ENCODE data around the gene DENND2A. TPM values are rescaled to one million over a fixed set of nuclear protein-coding genes. Genes with fewer than 3 reads are reported as not detected.

The DENND2A gene
- total RNA-seq, 3 donors from 2014 or later, result 6.9 to 13.1 (median 7.6) TPM

DNA sequence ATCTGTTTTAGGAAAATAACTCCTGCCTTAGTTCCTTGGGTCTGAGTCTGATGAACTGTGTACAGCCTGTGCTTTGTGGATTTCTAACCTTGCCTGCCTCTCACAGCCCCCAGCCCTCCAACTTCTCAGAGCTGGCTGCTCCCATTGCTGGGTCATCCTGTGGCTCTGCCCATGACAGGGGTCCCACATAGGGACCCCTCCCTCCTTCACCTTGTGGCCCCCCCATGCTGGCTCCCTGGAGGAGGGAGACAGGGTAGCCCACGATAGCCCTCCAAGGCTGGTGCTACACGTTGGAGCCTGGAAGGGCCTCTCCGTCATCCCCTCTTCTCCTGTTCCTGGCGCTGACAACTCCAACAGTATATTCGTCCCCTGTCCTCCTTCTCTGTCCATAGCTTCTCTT is 2.8 kb upstream of the DENND2A start:
- no peaks in the 10 kb centered on the region for H3K4me1 ChIP-seq
- H3K9me3 ChIP-seq, result no peaks in the 10 kb centered on the region
- peaks cover 0 to 10% of the 10 kb centered on the region in 2 donors for H3K27me3 ChIP-seq
- H3K4me3 ChIP-seq, result no peak overlapping the region
- no peak for DNase-seq (ENCODE audit: low spot score in 2 of 2)
- intact Hi-C loops (cut with DNase I; ENCODE audit: low total_unique reads), result no loop called here
- no peak overlapping the region for H3K27ac ChIP-seq
- no peak for TF ChIP-seq POLR2A (IDR thresholded peaks at IDR 0.05)
- no peaks in the 10 kb centered on the region for H3K36me3 ChIP-seq

- intact Hi-C loops (cut with DNase I; ENCODE audit: low total_unique reads), result no loop called here
- Histone ChIP-seq H3K27me3 (peaks cover 0 to 10% of the 10 kb centered on the region in 2 donors), H3K4me1 (no peaks in the 10 kb centered on the region), H3K4me3 (peak overlapping the region; percentile 60 to 87 (median 70)), H3K27ac (peak overlapping the region; percentile 73 to 93), H3K36me3 (no peaks in the 10 kb centered on the region), H3K9me3 (no peaks in the 10 kb centered on the region)
- no peak for TF ChIP-seq CTCF (IDR thresholded peaks at IDR 0.05)
- no peak for DNase-seq (ENCODE audit: low spot score in 2 of 2)
These were observed 1.0 kb upstream of the DENND2A start for GRCh38 chr7:140641524-140642195.

DNA sequence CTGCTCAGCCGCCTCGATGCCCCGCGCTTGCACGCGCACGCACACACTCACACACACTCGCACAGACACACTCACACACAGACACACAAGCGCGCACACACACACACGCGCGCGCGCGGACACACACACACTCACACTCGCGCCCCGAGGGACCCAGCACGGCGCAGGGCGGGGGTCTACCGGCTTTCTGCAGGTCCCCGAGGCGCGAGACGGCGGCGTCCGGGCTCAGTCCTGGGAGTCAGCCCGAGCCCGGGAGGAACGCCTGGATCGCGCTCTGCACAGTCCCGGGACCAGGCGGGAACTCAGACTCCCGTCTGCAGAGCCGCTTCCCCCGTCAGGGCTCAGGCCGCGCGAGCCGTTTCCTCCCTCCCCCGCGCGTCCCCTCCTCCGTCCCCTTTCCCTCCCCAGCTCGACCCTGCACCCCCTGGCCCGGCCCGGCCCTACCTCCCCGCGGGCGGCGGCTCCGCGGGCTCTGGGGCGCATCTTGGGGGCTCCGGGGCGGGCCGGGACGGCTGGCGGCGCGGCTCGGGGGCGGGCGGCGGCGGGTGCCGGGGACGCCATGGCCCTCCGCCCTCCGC is 464 bp downstream of the DENND2A start:
- Histone ChIP-seq H3K4me3 (peak overlapping the region; percentile 60 to 87 (median 70)), H3K9me3 (no peaks in the 10 kb centered on the region), H3K4me1 (no peaks in the 10 kb centered on the region), H3K27me3 (peaks cover 0 to 10% of the 10 kb centered on the region in 2 donors), H3K27ac (peak overlapping the region; percentile 36 to 93), H3K36me3 (no peaks in the 10 kb centered on the region)
- DNase-seq (ENCODE audit: low spot score in 2 of 2), result peak in 1 of 2 donors; percentile 57
- intact Hi-C loops (cut with DNase I; ENCODE audit: low total_unique reads), result no loop called here
- TF ChIP-seq POLR2A (IDR thresholded peaks at IDR 0.05) (no peak), POLR2AphosphoS5 (IDR thresholded peaks at IDR 0.05) (no peak), CTCF (IDR thresholded peaks at IDR 0.05) (no peak)

- H3K4me3 ChIP-seq, result peak overlapping the region; percentile 60 to 87 (median 70)
- DNase-seq (ENCODE audit: low spot score in 2 of 2), result no peak
- no peaks in the 10 kb centered on the region for H3K9me3 ChIP-seq
- peaks cover 0 to 10% of the 10 kb centered on the region in 2 donors for H3K27me3 ChIP-seq
- no peaks in the 10 kb centered on the region for H3K4me1 ChIP-seq
- intact Hi-C loops (cut with DNase I; ENCODE audit: low total_unique reads), result loop anchor here (10.0 kb wide), 1 partner anchor 1455 kb away; no protein-coding TSS in a partner anchor
- no peak for TF ChIP-seq POLR2AphosphoS5 (IDR thresholded peaks at IDR 0.05)
- TF ChIP-seq POLR2A (IDR thresholded peaks at IDR 0.05), result no peak
- no peak for TF ChIP-seq CTCF (IDR thresholded peaks at IDR 0.05)
- H3K36me3 ChIP-seq, result no peaks in the 10 kb centered on the region
- H3K27ac ChIP-seq, result peak overlapping the region; percentile 36 to 93
These were observed 1.1 kb downstream of the DENND2A start for GRCh38 chr7:140639366-140640053.

- H3K4me3 ChIP-seq, result peak overlapping the region in 1 of 3 donors; percentile 87
- intact Hi-C loops (cut with DNase I; ENCODE audit: low total_unique reads), result loop anchor here (10.0 kb wide), 1 partner anchor 1457 kb away; no protein-coding TSS in a partner anchor
- no peak for DNase-seq (ENCODE audit: low spot score in 2 of 2)
- H3K36me3 ChIP-seq, result no peaks in the 10 kb centered on the region
- H3K4me1 ChIP-seq, result no peaks in the 10 kb centered on the region
- H3K27me3 ChIP-seq, result peaks cover 0 to 10% of the 10 kb centered on the region in 2 donors
- H3K27ac ChIP-seq, result peak overlapping the region in 1 of 2 donors; percentile 93
- TF ChIP-seq POLR2A (IDR thresholded peaks at IDR 0.05), result no peak
- TF ChIP-seq POLR2AphosphoS5 (IDR thresholded peaks at IDR 0.05), result no peak
- TF ChIP-seq CTCF (IDR thresholded peaks at IDR 0.05), result no peak
- H3K9me3 ChIP-seq, result no peaks in the 10 kb centered on the region
These were observed 2.3 kb downstream of the DENND2A start for GRCh38 chr7:140638173-140638791.
